Mucosa of stomach (tissue), 1 donor: ENCODE results near the gene CSMD2.

ENCODE experiments used
- H3K27me3 ChIP-seq: one replicate; pipeline ENCODE4 v1.7.0; 2013; ENCODE audit warnings: mild to moderate bottlenecking, low read length; ENCODE audit not compliant: control insufficient read depth, insufficient read depth
- H3K36me3 ChIP-seq: one replicate; pipeline ENCODE4 v1.7.0; 2013; ENCODE audit warnings: low read length; ENCODE audit not compliant: control insufficient read depth, insufficient read depth
- H3K4me1 ChIP-seq: one replicate; pipeline ENCODE4 v1.7.0; 2013; ENCODE audit warnings: mild to moderate bottlenecking, low read length; ENCODE audit not compliant: control insufficient read depth, insufficient read depth
- H3K4me3 ChIP-seq: one replicate; pipeline ENCODE4 v1.7.0; 2013; ENCODE audit warnings: low read length
- H3K9ac ChIP-seq: one replicate; pipeline ENCODE4 v1.7.0; 2013; ENCODE audit warnings: mild to moderate bottlenecking, low read length, moderate library complexity
- H3K9me3 ChIP-seq: one replicate; pipeline ENCODE4 v1.7.0; 2013; ENCODE audit warnings: mild to moderate bottlenecking, low read length, moderate library complexity; ENCODE audit not compliant: control insufficient read depth
- donor health status: Pancreatic carcinoma.

CSMD2 gene

DNA sequence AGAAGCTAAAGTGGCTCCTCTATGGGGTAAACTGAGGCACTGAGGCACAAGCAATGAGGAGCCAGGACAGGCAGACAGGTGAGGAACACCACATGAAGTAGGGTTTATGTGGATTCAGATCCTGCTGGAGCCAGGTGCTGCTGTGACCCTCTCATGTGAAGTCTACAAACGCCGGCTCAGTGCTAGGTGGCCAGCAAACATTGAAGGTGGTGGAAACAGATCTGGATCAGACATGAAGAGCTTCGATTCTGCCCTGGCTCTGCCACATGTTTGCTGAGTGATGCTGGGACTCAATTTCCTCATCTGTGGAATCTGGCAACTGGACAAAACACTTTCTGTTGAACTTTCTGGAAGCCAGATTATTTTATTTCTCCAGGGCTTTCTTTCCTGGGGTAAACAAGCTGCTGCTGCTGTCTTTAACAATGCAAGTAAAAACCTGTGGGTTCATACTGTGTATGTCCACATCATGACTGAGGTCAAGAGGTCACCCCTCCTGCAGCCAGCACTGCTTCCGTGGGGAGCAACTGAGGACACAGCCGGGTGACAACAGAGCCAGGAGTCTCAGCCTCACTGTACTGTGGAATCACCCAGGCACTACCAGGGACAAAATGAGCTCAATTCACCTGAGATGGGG lies 267.8 kb downstream of the CSMD2 start:
- Histone ChIP-seq H3K4me1 (no peaks in the 10 kb centered on the region), H3K4me3 (no peak overlapping the region)

DNA sequence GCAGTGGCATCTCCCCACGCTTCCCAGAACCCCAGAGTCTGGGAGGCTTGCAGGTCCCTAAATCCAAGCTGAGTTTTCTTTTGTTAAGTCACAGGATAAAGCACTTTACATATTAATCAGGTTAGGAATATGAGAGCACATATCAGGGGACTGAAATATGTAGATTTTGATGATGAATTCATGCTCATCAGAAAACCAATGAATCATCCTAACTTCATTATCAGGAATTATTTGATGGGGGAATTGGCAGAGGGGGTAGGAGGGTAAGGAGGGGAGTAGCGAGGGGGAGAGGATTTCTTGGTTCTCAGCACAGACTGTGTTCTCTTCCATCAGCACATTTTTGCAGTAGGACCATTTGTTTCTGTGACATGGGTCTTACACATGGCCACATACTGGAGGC lies 269.1 kb downstream of the CSMD2 start:
- Histone ChIP-seq H3K27me3 (no peaks in the 10 kb centered on the region), H3K36me3 (no peaks in the 10 kb centered on the region), H3K4me1 (no peaks in the 10 kb centered on the region), H3K4me3 (no peak overlapping the region), H3K9me3 (no peaks in the 10 kb centered on the region), H3K9ac (no peak overlapping the region)

More for the DNA sequence above, 267.8 kb downstream of the CSMD2 start:
- no peaks in the 10 kb centered on the region for H3K36me3 ChIP-seq
- no peaks in the 10 kb centered on the region for H3K9me3 ChIP-seq
- no peaks in the 10 kb centered on the region for H3K27me3 ChIP-seq
- H3K9ac ChIP-seq, result no peak overlapping the region

DNA sequence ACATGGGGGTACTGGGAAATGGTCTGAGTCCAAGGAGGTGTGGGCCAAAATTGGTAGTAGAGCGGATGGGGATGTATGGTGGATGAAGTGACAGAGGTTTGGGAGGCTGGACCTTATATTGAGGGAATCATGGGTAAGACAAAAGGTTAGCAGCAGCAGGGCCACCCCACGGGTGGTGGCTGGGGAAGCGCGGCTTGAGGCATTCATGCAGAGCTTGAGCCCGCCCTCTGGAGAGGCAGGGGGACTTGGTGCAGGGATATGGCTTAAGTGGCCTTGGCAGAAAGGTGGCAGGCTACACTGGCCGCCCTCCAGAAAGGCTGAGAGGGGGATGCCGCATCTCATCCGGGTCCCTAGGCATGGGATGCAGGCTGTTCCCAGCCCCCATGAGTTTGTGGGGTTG lies 269.6 kb downstream of the CSMD2 start:
- Histone ChIP-seq H3K27me3 (no peaks in the 10 kb centered on the region), H3K9ac (no peak overlapping the region), H3K9me3 (no peaks in the 10 kb centered on the region), H3K4me1 (no peaks in the 10 kb centered on the region), H3K36me3 (no peaks in the 10 kb centered on the region), H3K4me3 (no peak overlapping the region)

DNA sequence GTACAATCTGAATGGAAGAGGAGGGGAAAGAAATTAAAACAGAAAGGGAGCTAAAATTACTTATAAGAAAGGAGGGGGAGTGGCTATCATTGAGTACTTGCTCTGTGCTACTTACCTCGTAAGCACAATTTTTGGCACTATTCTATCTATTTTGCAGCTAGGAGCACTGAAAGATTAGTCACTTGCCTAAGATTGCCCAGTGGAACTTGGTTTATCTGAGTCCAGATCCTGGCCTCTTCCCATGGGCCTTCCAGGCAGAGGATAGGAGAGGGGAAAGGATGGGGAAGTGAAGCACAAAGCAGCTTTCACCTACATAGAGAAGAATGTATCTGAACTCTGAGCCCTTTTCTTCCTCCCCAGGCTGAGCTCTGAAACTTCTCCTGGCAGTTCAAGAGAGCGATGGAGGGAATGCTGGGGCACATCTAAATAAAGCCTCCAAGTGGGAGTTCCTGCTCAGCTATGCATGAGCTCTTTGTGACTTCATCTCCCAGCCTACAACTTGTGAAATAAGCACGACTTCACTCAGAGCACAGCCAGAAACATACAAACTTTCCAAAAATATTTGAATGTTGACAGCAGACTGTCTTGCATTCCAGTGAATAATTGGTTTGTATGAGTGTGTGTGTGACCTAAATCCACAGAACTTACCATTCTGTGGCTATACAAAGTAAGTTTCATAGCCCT lies 271.7 kb downstream of the CSMD2 start:
- Histone ChIP-seq H3K9me3 (no peaks in the 10 kb centered on the region), H3K4me3 (no peak overlapping the region), H3K36me3 (no peaks in the 10 kb centered on the region), H3K4me1 (no peaks in the 10 kb centered on the region), H3K9ac (no peak overlapping the region), H3K27me3 (no peaks in the 10 kb centered on the region)

DNA sequence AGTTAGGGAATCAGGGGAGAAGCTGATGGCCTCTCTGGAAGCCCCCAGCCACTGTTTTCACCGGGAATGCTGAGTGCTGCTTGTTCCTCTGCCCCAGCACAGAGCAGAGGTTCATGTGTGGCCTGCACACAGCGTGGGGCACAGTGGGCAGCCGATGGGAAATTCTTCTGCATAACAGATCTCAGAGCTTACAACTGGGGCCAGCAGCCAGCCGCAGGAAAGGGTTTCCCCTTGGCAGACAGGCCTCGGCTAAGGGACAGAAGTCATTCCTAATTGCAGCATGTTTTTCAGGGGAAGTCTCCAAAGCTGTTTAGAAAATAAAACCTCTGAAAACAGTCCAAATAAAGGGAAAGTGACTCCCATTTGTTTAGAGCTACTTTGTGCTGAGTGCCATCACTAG lies 278.5 kb downstream of the CSMD2 start:
- H3K9ac ChIP-seq, result no peak overlapping the region
- no peaks in the 10 kb centered on the region for H3K9me3 ChIP-seq
- H3K4me3 ChIP-seq, result no peak overlapping the region
- H3K36me3 ChIP-seq, result no peaks in the 10 kb centered on the region
- no peaks in the 10 kb centered on the region for H3K4me1 ChIP-seq
- no peaks in the 10 kb centered on the region for H3K27me3 ChIP-seq

DNA sequence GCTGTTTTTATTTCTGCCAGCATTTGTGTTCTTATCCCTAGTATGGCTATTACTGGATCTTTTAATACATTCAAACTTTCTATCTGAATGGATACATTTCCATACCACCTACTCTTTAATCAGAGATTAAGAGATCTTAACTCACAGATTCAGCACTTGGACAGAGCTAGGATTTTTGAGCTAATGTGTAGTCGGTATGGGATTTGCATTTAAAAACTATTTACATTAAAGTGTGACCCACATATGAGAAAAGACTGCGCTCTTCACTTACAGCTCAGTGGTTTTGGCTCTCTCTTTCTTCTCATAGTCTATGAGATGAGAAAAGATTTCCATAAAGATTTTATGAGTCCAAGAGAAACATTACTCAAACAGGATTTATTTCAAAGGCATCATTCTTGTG lies 284.7 kb downstream of the CSMD2 start:
- Histone ChIP-seq H3K4me3 (no peak overlapping the region), H3K27me3 (peaks cover 4% of the 10 kb centered on the region), H3K9me3 (no peaks in the 10 kb centered on the region), H3K4me1 (no peaks in the 10 kb centered on the region), H3K36me3 (no peaks in the 10 kb centered on the region), H3K9ac (no peak overlapping the region)

DNA sequence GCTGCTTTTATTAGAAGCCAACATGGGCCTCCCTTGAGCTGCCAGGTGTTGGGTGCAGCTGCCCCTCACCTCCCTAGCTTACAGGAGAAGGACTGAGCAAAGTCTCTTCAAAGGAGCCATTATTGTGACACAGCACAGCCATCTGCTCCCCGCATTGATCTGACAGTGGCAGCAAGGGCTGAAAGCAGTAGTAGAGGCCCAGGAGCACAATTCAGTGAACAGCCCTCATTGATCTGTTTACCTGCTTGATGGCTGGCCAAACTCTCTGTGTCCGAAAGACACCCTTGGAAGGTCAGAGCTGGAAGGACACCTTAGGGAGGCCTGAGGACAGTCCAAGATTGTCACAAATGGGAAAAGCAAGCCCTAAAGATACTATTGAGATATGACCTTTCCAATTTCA lies 286.6 kb downstream of the CSMD2 start:
- H3K36me3 ChIP-seq, result no peaks in the 10 kb centered on the region
- no peak overlapping the region for H3K9ac ChIP-seq
- H3K27me3 ChIP-seq, result peaks cover 4% of the 10 kb centered on the region
- no peaks in the 10 kb centered on the region for H3K4me1 ChIP-seq
- no peak overlapping the region for H3K4me3 ChIP-seq
- H3K9me3 ChIP-seq, result no peaks in the 10 kb centered on the region

DNA sequence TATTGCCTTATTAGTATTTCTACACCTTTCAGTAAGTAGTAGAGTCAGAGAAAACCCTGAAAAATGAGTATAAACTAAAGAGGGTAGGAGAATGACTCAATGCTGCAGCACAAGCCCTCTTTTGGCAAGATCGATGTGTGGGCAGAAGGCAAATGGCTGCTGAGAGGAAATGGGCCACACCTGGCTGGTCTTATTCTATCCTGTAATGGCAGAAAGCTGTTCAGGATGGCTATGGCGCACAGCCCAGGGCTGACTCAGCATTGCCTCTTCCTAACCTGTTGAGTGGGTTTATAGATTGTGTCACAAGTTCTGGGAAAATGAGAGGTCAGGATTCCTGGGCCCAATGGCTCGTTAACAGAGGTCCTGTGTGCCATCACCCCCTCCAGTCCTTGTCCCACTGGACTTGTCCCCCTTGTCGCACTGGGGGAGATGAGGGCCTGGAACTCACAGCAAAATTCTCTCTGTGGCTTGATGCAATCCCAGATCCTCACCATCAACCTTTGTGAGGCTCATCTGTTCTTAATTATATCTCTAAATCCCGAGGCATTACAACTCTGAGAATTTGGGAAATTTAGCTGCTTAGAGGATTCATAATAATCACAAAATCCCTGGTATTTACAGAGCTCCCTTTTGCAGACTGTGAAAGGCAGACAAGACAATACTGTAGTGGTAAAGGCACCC lies 287.9 kb downstream of the CSMD2 start:
- Histone ChIP-seq H3K4me1 (no peaks in the 10 kb centered on the region), H3K27me3 (peaks cover 4% of the 10 kb centered on the region), H3K4me3 (no peak overlapping the region), H3K36me3 (no peaks in the 10 kb centered on the region), H3K9ac (no peak overlapping the region), H3K9me3 (no peaks in the 10 kb centered on the region)

DNA sequence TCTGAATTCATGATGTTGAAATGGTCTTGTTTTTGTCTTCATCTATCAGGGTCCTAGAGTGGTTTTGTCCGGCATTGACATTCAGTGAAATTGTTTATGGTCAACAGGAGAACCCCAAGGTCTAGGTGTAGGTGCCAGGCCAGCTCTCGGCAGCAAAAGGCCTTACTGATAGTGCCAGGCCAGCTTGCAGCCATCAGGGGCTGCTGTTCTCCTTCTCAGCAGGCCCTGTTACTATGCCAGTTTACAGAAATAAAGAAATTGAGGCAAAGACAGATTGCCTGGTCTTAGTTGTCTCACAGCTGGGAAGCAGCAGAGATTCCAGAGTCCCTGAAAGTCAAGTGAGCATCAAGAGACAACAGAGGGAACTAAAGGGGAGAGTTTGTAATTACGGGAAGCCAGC lies 289.2 kb downstream of the CSMD2 start:
- no peak overlapping the region for H3K4me3 ChIP-seq
- H3K4me1 ChIP-seq, result no peaks in the 10 kb centered on the region
- H3K36me3 ChIP-seq, result no peaks in the 10 kb centered on the region
- no peaks in the 10 kb centered on the region for H3K9me3 ChIP-seq
- peaks cover 4% of the 10 kb centered on the region for H3K27me3 ChIP-seq
- no peak overlapping the region for H3K9ac ChIP-seq

DNA sequence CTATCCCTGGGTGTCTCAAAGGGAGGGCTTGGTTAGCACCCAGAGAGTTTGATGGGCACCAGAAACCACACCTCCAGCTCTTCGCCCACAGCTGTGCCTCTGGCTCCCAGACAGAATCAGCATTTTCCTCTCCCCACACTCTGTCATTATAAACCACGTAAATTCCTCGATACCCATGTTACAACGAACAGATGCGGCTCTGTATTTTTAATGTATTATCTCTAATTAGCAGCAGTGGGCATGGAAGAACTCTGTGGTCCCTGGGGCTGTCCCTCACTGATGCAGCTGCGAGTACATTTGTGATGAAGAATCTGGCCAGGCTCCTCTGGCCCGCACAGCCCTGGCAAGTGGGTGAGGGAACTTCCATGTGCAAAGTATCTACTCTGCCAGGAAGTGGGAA lies 290.4 kb downstream of the CSMD2 start:
- no peaks in the 10 kb centered on the region for H3K9me3 ChIP-seq
- H3K9ac ChIP-seq, result no peak overlapping the region
- no peak overlapping the region for H3K4me3 ChIP-seq
- no peaks in the 10 kb centered on the region for H3K36me3 ChIP-seq
- no peaks in the 10 kb centered on the region for H3K4me1 ChIP-seq
- H3K27me3 ChIP-seq, result peaks cover 4% of the 10 kb centered on the region

DNA sequence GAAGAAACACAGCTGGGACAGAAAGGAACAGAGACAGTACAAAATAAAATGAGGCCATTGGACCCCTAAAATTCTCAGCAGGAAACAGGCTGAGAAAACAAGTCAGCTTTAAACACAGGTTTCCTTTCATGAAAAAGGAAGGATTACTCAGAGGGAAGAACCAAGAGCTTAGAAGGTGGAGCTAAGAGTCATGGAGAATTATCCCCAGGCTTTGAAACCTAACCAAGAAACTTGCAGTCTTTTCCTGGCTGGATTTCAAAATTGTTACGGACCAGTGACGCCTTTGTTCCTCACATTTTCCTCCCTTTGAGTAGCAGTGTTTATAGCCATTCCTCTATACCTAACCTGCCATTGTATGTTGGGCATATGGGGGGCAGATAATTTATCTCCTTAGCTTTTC lies 292.3 kb downstream of the CSMD2 start:
- Histone ChIP-seq H3K4me3 (no peak overlapping the region), H3K9me3 (no peaks in the 10 kb centered on the region), H3K4me1 (no peaks in the 10 kb centered on the region), H3K27me3 (no peaks in the 10 kb centered on the region), H3K36me3 (no peaks in the 10 kb centered on the region), H3K9ac (no peak overlapping the region)

DNA sequence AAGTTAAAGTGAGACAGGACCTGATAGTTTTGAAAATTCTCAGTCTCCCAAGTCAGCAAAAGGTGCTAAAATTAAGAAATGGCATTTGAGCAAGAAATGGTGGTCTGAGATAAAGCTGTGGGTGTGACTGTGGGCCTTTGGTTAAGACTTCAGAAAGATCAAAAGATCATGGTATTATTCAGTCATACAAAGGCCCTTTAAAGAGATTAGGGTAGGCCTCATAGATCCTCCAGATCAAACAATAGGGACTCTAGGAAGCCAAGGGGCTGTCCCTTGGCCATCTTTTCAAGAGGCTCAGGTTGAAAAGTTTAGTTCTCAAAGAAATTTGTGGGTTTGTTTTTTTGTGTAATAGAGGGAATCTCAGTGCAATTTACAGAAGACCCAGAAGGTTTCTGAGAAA lies 292.8 kb downstream of the CSMD2 start:
- no peak overlapping the region for H3K4me3 ChIP-seq
- H3K9ac ChIP-seq, result no peak overlapping the region
- H3K27me3 ChIP-seq, result no peaks in the 10 kb centered on the region
- no peaks in the 10 kb centered on the region for H3K4me1 ChIP-seq
- H3K36me3 ChIP-seq, result no peaks in the 10 kb centered on the region
- no peaks in the 10 kb centered on the region for H3K9me3 ChIP-seq
